Left renal cortex interstitium (tissue), 4 donors: Measurements from ENCODE around the gene FAS. TPM values are rescaled to one million over a fixed set of nuclear protein-coding genes. Genes with fewer than 3 reads are reported as not detected.

Experiments
- DNase-seq, 4 donors: peaks; one replicate each; pipeline ENCODE4 v3.0.0-alpha.2; 2013; ENCODE audit warnings: low read depth in 4 of 4, low spot score in 2 of 4, missing footprints in 1 of 4
- polyA plus RNA-seq, 4 donors: library from polyadenylated mRNA; unstranded; fragments of 120-200 nt; gene quantifications; one replicate each; pipeline ENCODE4 v1.2.1, GENCODE V29; 2013; ENCODE audit not compliant: insufficient read length in 4 of 4

The FAS gene
- polyA plus RNA-seq, 4 donors: 10.0 to 12.7 (median 11.3) TPM

- no peak for DNase-seq
These were observed 22.2 kb upstream of the FAS start for GRCh38 chr10:88968391-88968790.

DNA sequence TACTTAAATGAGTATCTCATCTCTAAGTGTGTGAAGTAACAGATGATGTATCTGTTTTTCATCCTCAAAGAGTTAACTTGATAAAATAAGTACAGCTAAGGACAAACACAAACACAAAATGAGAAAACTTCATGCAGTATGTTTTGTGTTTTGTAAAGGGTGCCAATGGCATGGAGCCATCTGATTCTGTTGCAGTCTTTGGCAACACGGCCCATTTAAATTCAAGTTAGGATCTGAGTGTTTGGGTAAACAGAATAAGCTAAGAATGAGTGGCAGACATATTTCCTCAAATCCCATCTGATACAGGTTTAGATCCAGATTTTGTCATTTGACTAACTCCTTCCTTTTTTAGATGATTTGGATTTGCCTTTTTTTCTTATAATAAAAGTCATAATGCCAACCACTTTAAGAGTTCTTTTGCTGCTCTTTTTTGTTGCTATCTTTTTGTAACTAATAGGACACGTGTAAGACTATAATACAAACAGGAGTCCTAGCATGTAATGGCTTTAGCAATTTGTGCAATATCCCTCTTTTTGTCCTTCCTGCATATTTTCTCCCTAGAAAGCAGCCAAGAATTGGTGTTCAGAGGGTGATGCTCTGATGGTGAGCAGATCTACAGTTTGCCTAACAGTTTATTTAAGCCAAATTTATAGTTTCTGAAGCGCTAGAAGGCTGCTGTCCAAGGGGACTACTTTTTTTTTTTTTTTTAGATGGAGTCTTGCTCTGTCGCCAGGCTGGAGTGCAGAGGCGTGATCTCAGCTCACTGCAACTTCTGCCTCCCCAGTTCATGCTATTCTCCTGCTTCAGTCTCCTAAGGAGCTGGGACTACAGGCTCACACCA is 19.2 kb upstream of the FAS start:
- DNase-seq: no peak

DNA sequence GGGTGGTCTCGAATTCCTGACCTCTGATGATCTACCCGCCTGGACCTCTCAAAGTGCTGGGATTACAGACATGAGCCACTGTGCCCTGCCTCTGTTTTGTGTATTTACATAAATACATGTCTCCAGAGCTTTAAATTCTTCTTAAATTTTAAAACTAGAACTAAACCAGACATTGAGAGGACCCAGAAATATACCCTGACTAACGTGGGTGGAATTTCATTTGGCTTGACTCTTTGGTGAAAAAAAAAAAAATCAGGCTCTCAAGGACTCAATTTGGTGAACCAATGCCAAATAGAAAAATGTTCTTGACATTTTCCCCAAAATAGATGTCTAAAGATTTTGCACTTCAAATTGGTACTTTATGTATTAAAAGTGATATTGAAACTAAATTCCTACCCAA is 16.6 kb upstream of the FAS start:
- no peak for DNase-seq

GRCh38 chr10:88974446-88975376 is 15.9 kb upstream of the FAS start:
- peak in 1 of 4 donors; percentile 58 for DNase-seq

DNA sequence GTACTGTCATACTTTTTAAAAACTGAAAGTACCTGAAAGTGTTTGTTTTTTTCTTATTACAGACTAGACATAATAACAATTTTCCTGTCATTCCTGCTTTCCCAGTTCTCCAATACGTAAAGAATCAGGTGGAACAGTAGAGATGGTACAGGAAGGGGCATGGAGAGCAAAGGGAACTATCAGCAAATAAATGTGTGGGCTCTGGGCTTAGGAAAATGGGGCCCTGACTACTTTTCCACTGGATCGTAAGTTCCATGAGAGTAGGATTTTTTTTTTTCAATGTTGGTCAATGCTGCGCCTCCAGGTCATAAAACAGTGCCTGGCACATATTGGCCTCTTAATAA is 15.2 kb upstream of the FAS start:
- no peak for DNase-seq

DNA sequence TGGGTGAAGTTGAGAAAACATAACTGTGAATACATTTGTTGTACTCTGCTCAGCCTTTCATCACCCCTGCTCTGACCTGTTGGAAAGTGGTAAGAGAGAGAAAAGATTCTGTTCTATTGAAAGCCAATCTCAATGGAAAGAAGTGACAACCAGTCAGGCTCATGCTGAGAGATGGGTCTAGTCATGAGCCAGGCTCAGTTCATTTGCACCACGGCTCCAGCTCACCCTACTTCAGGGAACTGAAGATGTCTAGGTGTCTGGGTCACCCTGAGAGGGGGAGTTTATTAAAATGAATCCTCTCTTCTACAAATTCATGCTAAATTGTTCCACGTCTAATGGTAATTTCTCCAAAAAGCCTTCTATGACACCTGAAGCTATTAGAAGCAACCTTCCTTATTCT is 12.1 kb upstream of the FAS start:
- DNase-seq: no peak

DNA sequence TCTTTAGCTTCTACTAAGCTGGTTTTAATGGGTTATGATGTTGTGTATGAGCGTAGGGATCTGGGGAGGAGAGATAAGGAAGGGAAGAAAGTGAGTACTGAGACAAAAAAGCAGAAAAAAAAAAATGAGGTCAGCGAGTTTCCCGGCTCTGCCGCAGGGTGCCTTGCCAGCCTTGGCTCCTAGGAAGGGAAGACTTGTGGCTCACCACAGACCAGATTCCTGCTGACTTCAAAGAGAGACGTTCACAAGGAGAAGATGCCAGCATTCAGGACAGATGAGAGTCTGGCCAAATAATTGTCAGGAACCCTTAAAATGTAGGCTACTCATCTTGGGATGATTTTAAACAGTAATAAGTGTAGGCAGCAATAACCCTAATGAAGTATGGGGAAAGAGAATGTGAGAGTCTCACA is 11.4 kb upstream of the FAS start:
- no peak for DNase-seq

DNA sequence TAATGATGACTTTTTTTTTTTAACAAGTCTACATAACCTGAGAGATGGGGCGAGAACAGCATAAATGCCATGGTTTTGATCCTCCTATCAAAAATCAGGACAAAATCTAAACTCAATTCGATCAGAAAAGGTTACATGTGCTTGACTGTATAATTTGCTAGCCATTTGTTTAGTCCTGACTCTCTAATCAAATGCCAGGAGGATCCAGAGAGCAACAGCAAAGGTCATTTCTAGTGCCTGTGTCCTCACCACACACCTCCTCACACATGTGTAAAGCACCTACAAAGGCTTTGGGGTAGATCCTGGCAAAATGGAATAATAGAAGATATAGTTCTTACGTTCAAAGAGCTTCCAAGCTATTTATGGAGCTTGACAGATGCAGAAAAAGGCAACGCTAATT is 11.0 kb upstream of the FAS start:
- DNase-seq: no peak

DNA sequence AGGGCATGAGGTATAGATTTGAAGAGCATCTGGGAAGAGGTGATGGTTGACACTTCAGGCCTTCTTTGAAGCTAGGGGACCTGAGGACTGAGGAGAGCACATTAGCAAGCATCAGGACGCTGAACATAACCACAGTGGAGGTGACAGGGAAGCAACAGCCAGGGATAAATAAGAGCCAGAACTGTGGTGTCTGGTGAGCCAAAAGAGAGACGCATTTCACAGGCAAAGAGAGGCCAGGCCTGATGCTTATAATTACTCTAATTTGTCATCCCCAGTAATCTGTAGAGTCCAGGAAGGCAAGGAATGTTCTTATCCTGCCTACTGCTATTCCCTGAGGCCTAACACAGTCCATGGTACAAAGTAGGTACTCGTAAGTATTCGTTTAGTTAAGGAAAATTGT is 10.4 kb upstream of the FAS start:
- no peak for DNase-seq

DNA sequence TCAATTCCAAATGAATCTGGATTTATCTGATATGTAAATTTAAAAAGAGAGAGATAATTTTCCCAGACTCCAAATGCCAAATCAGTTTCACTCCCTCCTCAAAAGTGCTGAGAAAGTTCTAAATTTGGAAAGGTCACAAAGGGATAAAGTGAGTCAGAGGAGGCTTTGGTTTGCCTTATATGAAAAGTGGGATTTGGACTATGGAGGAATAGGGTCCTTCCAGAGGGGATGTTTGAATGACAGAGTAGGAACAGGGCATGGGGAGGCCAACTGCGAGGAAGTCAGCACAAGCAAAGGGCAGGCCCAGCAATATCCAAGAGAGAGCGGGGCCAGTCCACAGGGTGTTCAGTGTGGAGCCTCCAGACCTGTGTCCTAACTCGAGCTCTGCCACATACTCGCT is 9.8 kb upstream of the FAS start:
- no peak for DNase-seq

- no peak for DNase-seq
These were observed 9.2 kb upstream of the FAS start for GRCh38 chr10:88981435-88981834.

DNA sequence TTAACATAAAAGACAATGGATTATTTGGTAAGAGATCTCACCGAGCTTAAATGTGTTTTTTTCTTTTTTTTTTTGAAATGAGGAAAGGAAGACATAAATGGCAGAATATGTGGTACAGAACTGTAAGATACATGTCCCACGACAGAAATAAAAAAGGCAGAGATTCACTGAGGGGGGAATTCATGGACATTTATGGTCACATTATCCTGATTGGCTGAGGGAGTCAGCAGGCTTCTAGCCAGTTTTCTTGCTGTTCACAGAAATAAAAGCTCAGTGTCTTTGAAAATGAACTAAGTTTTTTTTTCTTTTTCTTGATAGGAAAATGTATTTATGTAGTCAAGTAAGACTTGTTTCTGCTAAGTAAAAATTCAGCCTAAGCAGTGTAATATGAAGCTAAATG is 8.2 kb upstream of the FAS start:
- DNase-seq: no peak

DNA sequence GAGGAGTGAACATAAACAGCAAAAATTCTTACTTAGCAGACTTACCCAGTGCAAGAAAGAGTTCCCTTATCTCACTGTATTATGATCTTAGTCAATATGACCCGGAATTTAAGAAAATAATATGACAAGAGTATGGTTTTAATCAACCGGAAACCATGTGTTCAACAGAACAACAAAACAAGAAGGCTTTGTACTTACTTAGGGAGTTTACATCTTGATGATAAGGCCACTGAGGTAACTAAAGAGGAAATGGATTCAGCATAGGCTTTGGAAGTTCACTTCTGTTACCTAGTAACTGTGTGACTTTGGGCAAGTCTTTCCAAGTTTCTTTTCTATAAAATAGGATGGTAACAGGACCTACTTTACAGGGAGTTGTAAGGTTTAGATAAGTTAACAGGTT is 7.4 kb upstream of the FAS start:
- DNase-seq: no peak

- no peak for DNase-seq
These were observed 6.7 kb upstream of the FAS start for GRCh38 chr10:88983939-88984338.

DNA sequence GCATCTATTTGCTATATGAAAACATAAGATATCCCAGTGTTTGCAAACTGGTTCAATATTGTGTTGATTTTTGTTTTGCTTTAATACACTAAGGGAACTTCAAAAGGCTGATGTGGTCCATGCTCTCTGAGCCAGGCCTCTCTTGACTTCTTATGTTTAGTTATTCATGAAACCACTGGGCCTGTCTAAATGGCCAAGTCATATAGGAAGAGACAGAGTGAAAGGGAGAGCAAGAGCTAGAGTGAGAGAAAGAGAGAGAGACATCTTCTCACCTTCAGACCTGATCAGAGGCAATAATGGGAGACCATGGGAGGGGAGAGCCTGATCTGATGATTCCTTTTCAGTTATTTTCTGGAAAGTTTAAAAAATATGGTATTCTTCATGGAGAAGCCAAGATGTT is 6.1 kb upstream of the FAS start:
- no peak for DNase-seq

DNA sequence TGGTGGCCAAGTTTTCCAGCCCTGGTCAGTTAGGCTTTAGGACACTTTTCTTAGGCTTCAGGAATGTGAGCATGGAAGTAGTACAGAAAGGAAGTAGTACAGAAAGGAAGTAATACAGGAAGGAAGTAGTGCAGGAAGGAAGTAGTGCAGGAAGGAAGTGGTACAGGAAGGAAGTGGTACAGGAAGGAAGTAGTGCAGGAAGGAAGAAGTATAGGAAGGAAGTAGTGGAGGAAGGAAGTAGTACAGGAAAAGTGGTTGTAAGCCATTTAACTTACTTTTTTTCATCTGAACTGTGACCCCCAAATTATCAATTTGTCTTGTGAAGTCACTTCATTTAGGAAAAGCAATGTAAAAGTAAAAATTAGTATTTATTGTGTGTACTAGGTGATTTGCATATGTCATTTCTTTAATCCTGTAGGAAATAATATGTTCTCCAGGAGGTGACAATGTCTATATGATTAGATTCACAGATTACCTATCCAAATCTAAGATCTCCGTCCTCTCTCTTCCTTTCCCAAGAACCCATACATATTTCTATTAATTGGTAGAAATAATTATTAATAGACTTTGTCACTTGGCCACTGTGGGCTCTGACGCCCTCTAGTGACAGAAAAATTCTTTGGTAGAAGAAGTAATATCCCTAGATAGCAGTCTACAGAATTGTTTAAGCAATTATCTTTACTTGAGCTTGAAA is 3.9 kb upstream of the FAS start:
- peak in 1 of 4 donors; percentile 44 for DNase-seq

GRCh38 chr10:88987243-88987725 is 3.3 kb upstream of the FAS start:
- no peak for DNase-seq

DNA sequence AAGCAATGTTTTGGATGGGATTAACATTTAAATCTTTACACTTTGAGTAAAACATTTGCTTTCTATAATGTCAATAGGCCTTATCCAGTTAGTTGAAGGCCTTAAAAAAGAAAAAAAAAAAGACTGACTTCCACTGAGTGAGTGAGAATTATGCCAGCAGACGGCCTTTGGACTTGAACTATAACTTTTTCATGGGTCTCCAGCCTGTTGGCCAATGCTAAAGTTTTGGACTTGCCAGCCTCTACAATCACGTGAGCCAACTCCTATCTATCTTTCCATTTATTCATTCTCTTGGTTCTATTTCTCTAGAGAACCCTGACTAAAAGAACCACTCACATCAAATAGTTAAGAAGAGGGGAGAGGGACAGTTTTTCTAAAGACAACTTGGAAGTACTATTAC is 2.8 kb upstream of the FAS start:
- DNase-seq: no peak

DNA sequence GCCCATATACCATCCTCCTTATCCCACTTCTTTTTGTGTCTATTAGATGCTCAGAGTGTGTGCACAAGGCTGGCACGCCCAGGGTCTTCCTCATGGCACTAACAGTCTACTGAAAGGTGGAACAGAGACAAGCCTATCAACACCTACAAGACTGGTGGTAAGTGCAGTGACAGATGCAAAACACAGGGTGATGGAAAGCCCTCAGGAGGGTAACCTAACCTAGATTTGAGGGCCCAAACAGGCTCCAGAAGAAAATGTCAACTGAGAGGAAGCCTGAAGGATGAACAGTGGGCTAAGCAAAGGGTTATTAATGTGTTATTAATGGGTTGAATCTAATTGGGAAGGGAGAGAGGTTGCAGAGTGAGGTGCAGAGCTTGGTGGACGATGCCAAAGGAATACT is 1.2 kb upstream of the FAS start:
- no peak for DNase-seq

GRCh38 chr10:88989824-88990383 is 694 bp upstream of the FAS start:
- DNase-seq: peak in 3 of 4 donors; percentile 23 to 51 (median 47)
